GM21423 (cell line): ENCODE measurements around the gene CFAP251.
"Not testable (repeated sequence)": the region's sequence is repeated elsewhere in the genome, so short reads cannot be mapped to it uniquely, and the experiment has no call there.

Experiments
- ATAC-seq: cut with Tn5 transposase; IDR thresholded peaks from one replicate; pipeline ENCODE4 v1.9.1; 2021; ENCODE audit warnings: mild to moderate bottlenecking, moderate library complexity; ENCODE audit not compliant: unreplicated experiment

The CFAP251 gene

GRCh38 chr12:121974026-121974985 is 55.9 kb downstream of the CFAP251 start:
- no peak for ATAC-seq

- no peak for ATAC-seq
These were observed 56.6 kb downstream of the CFAP251 start for GRCh38 chr12:121975021-121975420.

- no peak for ATAC-seq
These were observed 58.6 kb downstream of the CFAP251 start for GRCh38 chr12:121976950-121977349.

GRCh38 chr12:121980191-121980891 is 61.9 kb downstream of the CFAP251 start:
- no peak for ATAC-seq

- no peak for ATAC-seq
These were observed 62.5 kb downstream of the CFAP251 start for GRCh38 chr12:121980892-121981272.

GRCh38 chr12:121981456-121981855 is 63.1 kb downstream of the CFAP251 start:
- ATAC-seq = no peak

GRCh38 chr12:121982950-121983349 is 64.6 kb downstream of the CFAP251 start:
- ATAC-seq = no peak

GRCh38 chr12:121983536-121984210 is 65.3 kb downstream of the CFAP251 start:
- no peak for ATAC-seq

- ATAC-seq = no peak
These were observed 68.3 kb downstream of the CFAP251 start for GRCh38 chr12:121986489-121987245.

- ATAC-seq = not testable (repeated sequence)
These were observed 70.1 kb downstream of the CFAP251 start for GRCh38 chr12:121988519-121988918.

- no peak for ATAC-seq
These were observed 71.1 kb downstream of the CFAP251 start for GRCh38 chr12:121989276-121990113.

GRCh38 chr12:121990114-121990647 is 71.8 kb downstream of the CFAP251 start:
- no peak for ATAC-seq

- peak; percentile 75 for ATAC-seq
These were observed 72.6 kb downstream of the CFAP251 start for GRCh38 chr12:121990692-121991603.

- ATAC-seq = peak; percentile 72
These were observed 73.9 kb downstream of the CFAP251 start for GRCh38 chr12:121992059-121992879.

- ATAC-seq = no peak
These were observed 77.9 kb downstream of the CFAP251 start for GRCh38 chr12:121996050-121996944.

- ATAC-seq = no peak
These were observed 78.7 kb downstream of the CFAP251 start for GRCh38 chr12:121996945-121997612.
